ENCODE measurements around the gene SHANK2.

The SHANK2 gene

GRCh38 chr11:71252269-71252769 is at the start of gene SHANK2:
TSS of gene SHANK2 (minus strand) at chr11:71252577. CDS start at chr11:71147326, 105,251 bp downstream.
- no peak for DNase-seq

DNA sequence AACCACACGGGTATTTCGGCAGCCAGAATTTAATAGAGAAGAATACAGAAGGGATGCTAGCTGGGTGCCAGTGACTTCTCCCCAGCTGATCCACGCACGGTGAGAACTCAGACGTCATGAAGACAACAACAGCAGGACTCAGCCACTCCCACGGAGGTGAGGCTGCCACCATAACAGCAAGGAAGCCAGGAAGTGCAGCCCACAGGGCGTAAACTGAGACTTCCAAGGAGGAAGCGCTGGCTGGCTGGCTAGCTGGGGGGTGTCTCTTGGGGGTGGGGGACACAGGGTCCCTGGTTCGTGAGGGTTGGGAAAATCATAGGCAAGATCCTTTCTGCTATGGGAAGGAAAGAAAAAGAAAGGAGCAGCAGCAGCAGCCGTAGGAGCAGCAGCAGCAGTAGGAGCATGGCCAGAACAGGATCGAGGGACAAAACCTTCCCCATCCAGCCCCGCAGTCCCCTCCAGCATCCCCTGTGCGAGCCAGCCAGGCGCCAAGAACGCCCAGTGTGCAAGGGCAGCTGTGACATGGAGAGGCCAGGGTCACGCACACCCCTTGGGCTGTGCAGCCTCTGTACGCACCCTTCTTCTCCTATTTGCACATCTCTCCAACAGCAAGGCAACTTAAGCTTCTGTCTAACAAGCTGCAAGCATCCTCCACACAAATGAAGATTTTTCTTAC is 49.6 kb upstream of the SHANK2 start:
- DNase-seq = no peak

GRCh38 chr11:71301046-71301857 is 48.9 kb upstream of the SHANK2 start:
- DNase-seq = no peak

- DNase-seq = no peak
These were observed 47.8 kb upstream of the SHANK2 start for GRCh38 chr11:71300187-71300586.

GRCh38 chr11:71298761-71299181 is 46.4 kb upstream of the SHANK2 start:
- DNase-seq = no peak

GRCh38 chr11:71298016-71298550 is 45.7 kb upstream of the SHANK2 start:
- no peak for DNase-seq

GRCh38 chr11:71294846-71295600 is 42.6 kb upstream of the SHANK2 start:
- no peak for DNase-seq

GRCh38 chr11:71293961-71294782 is 41.8 kb upstream of the SHANK2 start:
- DNase-seq = no peak

GRCh38 chr11:71286701-71287643 is 34.6 kb upstream of the SHANK2 start:
- DNase-seq = no peak

GRCh38 chr11:71285111-71285510 is 32.7 kb upstream of the SHANK2 start:
- DNase-seq = no peak

DNA sequence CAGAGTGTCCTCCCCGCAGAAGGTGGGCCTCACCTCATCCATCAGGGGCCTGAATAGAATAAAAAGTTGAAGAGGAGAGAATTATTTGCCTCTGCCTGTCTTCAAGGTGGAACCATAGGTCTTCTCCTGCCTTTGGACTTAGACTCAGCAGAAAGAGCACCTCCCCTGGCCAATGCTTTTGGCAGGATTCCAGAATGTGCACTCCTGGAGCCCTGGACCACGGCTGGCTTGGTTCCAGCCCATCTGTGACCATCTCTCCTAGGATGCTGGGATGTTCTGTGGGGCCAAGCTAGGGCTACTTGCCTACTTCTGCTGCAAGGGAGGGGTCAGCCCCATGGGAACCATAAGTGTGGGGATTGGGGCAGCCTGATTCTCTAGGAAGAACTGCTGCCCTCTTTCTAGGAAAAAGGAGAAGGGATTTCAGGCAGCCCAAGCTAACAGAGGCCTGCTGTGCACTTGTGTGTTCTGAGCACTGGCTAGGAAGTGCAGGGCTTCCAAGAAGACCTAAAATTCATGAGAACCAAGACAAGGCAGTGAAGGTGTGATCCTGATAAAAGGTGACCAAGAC is 32.2 kb upstream of the SHANK2 start:
- no peak for DNase-seq

DNA sequence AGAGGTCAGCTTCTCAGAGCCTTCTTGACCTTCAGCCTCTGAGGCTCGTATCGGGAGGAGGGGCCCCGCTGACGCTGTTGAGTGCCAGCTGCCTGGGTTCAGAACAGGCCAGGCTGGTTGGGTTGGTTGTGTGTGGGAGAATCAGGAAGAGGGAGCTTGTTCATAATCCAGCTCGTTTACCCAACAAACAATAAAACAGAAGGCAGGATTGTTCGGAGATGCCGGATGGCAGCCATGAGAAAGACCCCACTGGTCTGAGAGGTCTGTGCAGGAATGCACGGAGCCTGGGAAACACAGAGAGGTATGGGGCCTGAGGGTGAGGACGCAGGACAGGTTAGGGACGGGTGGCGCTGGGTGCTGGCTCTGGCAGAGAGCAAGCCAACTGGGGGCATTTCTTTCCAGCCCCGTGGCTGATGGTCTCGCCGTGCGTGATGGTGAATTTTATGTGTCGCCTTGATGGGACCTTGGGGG is 31.6 kb upstream of the SHANK2 start:
- DNase-seq = no peak

- DNase-seq = no peak
These were observed 30.4 kb upstream of the SHANK2 start for GRCh38 chr11:71282581-71283351.

- no peak for DNase-seq
These were observed 29.5 kb upstream of the SHANK2 start for GRCh38 chr11:71281831-71282230.

DNA sequence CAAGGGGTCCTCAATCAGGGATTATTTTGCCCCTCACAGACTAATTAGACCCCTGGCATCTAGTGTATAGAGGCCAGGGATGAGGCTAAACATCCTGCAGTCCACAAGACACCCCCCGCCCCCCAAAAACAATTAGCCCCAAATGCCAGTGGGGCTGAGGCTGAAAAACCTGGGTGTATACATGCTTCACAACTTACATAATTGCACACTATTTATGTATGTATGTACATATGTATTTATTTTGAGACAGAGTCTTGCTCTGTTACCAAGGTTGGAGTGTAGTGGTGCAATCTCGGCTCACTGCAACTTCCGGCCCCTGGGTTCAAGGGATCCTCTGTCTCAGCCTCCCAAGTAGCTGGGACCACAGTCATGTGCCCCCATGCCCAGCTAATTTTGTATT is 28.8 kb upstream of the SHANK2 start:
- no peak for DNase-seq

GRCh38 chr11:71279916-71280645 is 27.7 kb upstream of the SHANK2 start:
- no peak for DNase-seq

- DNase-seq = no peak
These were observed 19.8 kb upstream of the SHANK2 start for GRCh38 chr11:71272161-71272560.

DNA sequence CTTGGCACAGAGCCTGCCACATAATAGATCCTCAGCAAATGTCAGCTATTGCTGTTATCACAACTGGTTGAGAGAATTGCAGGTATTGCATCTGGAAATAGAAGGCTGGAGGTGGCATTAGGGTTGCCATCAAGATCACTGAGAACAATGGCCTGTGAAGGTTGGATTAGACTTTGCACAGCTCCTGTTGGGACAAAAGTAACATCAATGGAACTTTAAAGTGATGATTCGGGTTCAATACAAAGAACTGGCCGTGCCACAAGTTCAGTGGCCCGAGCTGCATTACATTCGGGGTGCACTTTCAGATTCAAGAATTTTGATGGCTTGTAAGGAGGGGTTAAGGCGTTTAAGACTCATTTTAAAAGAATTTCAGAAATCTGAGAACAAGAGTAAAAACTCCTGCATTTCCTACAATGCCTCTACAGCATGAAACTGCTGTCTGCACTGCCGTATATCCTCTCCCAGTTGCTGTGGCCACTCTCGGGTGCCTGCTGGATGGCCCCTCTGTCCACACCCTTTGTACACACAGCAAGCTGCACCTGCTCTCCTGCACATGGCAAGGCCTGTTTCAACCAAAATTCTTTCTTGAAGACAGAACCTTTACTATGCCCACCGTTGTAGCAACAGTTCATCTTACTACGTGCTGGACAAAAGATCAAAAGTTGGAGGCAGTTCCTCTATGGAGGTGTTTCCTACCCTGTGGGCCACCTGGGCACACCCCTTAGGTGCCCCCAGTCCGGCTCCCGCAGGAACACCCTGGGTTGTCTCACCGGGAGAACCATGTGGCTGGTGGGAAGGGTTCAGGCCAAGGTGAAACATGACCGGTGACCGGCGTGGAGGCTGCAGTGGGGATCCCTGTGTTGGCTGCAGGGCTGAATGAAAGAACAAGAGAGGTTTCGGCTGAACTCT is 17.5 kb upstream of the SHANK2 start:
- DNase-seq = no peak

All from GDM1 (cell line).